Neural cell (in vitro differentiated cells): ENCODE data around the gene LCNL1. TPM values are rescaled to one million over a fixed set of nuclear protein-coding genes. Genes with fewer than 3 reads are reported as not detected.

Source experiments
- H2AFZ ChIP-seq: fragments of 200-600, 300-800 bp; sonication (generic), shearing (Covaris generic); 2 replicates; pipeline ENCODE4 v1.6.0; 2014; ENCODE audit warnings: low read depth, mild to moderate bottlenecking, antibody characterized with exemption, low read length, moderate library complexity
- H3F3A ChIP-seq: fragments of 200-600 bp; shearing (Covaris generic); 2 replicates; pipeline ENCODE4 v1.6.1; 2016; ENCODE audit warnings: mild to moderate bottlenecking, moderate library complexity, mixed read lengths, antibody characterized with exemption, low read length; ENCODE audit not compliant: insufficient read depth, poor library complexity, severe bottlenecking
- H3K27ac ChIP-seq: fragments of 200-600, 300-800 bp; sonication (generic), shearing (Covaris generic); 2 replicates; pipeline ENCODE4 v1.5.1; 2014; ENCODE audit warnings: mild to moderate bottlenecking, low read length, moderate library complexity
- H3K27me3 ChIP-seq: fragments of 300-800, 200-600 bp; sonication (generic), shearing (Covaris generic); 2 replicates; pipeline ENCODE4 v1.6.0; 2014; ENCODE audit warnings: mild to moderate bottlenecking, low read depth, low read length, moderate library complexity; ENCODE audit not compliant: insufficient read depth
- H3K36me3 ChIP-seq: fragments of 300-800, 200-600 bp; sonication (generic), shearing (Covaris generic); 2 replicates; pipeline ENCODE4 v1.5.1; 2014; ENCODE audit warnings: mild to moderate bottlenecking, antibody characterized with exemption, low read length, moderate library complexity; ENCODE audit not compliant: insufficient read depth
- H3K4me2 ChIP-seq: fragments of 300-800, 200-600 bp; sonication (generic), shearing (Covaris generic); 2 replicates; pipeline ENCODE4 v1.6.0; 2014; ENCODE audit warnings: mild to moderate bottlenecking, low read length
- H3K4me3 ChIP-seq: fragments of 300-800, 200-600 bp; sonication (generic), shearing (Covaris generic); 2 replicates; pipeline ENCODE4 v1.5.1; 2014; ENCODE audit warnings: mild to moderate bottlenecking, low read length, moderate library complexity
- H3K79me2 ChIP-seq: fragments of 200-600 bp; shearing (Covaris generic); replicated peaks from 2 replicates; pipeline ENCODE4 v1.6.0; 2014; ENCODE audit warnings: mild to moderate bottlenecking, low read length, moderate library complexity; ENCODE audit not compliant: insufficient read depth
- H3K9ac ChIP-seq: fragments of 300-800, 200-600 bp; sonication (generic), shearing (Covaris generic); 2 replicates; pipeline ENCODE4 v1.6.1; 2016; ENCODE audit warnings: mild to moderate bottlenecking, low read length, mixed read lengths
- H3K9me2 ChIP-seq: fragments of 200-600 bp; shearing (Covaris generic); 2 replicates; pipeline ENCODE4 v1.6.1; 2016; ENCODE audit warnings: mild to moderate bottlenecking, low read length, mixed read lengths; ENCODE audit not compliant: insufficient read depth
- H3K9me3 ChIP-seq: fragments of 200-600, 300-800 bp; sonication (generic), shearing (Covaris generic); 2 replicates; pipeline ENCODE4 v1.6.1; 2016; ENCODE audit warnings: mild to moderate bottlenecking, mixed run types, low read length, moderate library complexity, mixed read lengths
- H4K20me1 ChIP-seq: fragments of 200-600 bp; shearing (Covaris generic); 2 replicates; pipeline ENCODE4 v1.6.1; 2016; ENCODE audit warnings: mild to moderate bottlenecking, mixed run types; ENCODE audit not compliant: insufficient read depth
- CTCF ChIP-seq: fragments of 450-650 bp; IDR thresholded peaks from 2 replicates; pipeline ENCODE4 v1.5.1; 2014; ENCODE audit warnings: antibody characterized with exemption, mild to moderate bottlenecking, moderate library complexity; ENCODE audit not compliant: poor library complexity, severe bottlenecking
- EP300 ChIP-seq: fragments of 450-650 bp; conservative IDR thresholded peaks from 2 replicates; pipeline ENCODE4 v1.6.1; 2014; ENCODE audit warnings: antibody characterized with exemption, mild to moderate bottlenecking, moderate library complexity; ENCODE audit not compliant: poor library complexity, severe bottlenecking
- EZH2 ChIP-seq: fragments of 200-600, 300-800 bp; shearing (Covaris generic), sonication (generic); IDR thresholded peaks from 2 replicates; pipeline ENCODE4 v1.6.1; 2014; ENCODE audit warnings: antibody characterized with exemption, low read length, borderline replicate concordance, mild to moderate bottlenecking; ENCODE audit not compliant: insufficient read depth, poor library complexity, severe bottlenecking
- MXI1 ChIP-seq: fragments of 450-650 bp; conservative IDR thresholded peaks from 2 replicates; pipeline ENCODE4 v1.6.1; 2014; ENCODE audit warnings: antibody characterized with exemption, mild to moderate bottlenecking; ENCODE audit not compliant: poor library complexity, severe bottlenecking
- POLR2AphosphoS5 ChIP-seq: IDR thresholded peaks from 2 replicates; pipeline ENCODE4 v1.6.1; 2012
- RAD21 ChIP-seq: fragments of 450-650 bp; conservative IDR thresholded peaks from 2 replicates; pipeline ENCODE4 v1.6.1; 2014; ENCODE audit warnings: antibody characterized with exemption, mild to moderate bottlenecking, moderate library complexity
- REST ChIP-seq: IDR thresholded peaks from 2 replicates; pipeline ENCODE4 v1.6.1; 2012; ENCODE audit warnings: borderline replicate concordance
- SMC3 ChIP-seq: fragments of 450-650 bp; conservative IDR thresholded peaks from 2 replicates; pipeline ENCODE4 v1.6.1; 2014; ENCODE audit warnings: antibody characterized with exemption, mild to moderate bottlenecking, moderate library complexity; ENCODE audit not compliant: poor library complexity
- TAF1 ChIP-seq: IDR thresholded peaks from 2 replicates; pipeline ENCODE4 v1.6.1; 2012; ENCODE audit warnings: low read depth
- polyA plus RNA-seq: library from polyadenylated mRNA; depleted of rRNA; stranded (reverse); fragments of >200 nt; gene quantifications from 2 replicates; pipeline ENCODE4 v1.2.3, GENCODE V29; 2014

Gene LCNL1
- polyA plus RNA-seq, 1 donor from 2014 or later, result not detected

GRCh38 chr9:136960938-136961275, 21.9 kb upstream of the LCNL1 start:
- no peaks in the 10 kb centered on the region for H3F3A ChIP-seq
- no peak overlapping the region for H3K4me2 ChIP-seq
- no peaks in the 10 kb centered on the region for H4K20me1 ChIP-seq
- no peaks in the 10 kb centered on the region for H3K9me2 ChIP-seq
- no peak overlapping the region for H2AFZ ChIP-seq
- no peak overlapping the region for H3K27ac ChIP-seq
- H3K79me2 ChIP-seq, result no peaks in the 10 kb centered on the region
- no peak overlapping the region for H3K4me3 ChIP-seq
- H3K9me3 ChIP-seq, result no peaks in the 10 kb centered on the region
- no peaks in the 10 kb centered on the region for H3K27me3 ChIP-seq
- no peak overlapping the region for H3K9ac ChIP-seq
- TF ChIP-seq REST, result no peak
- TF ChIP-seq EZH2, result no peak
- TF ChIP-seq TAF1, result no peak
- no peak for TF ChIP-seq SMC3
- no peak for TF ChIP-seq EP300
- no peak for TF ChIP-seq CTCF
- no peaks in the 10 kb centered on the region for H3K36me3 ChIP-seq

- Histone ChIP-seq H3K27me3 (no peaks in the 10 kb centered on the region), H3K4me3 (no peak overlapping the region), H3K9ac (no peak overlapping the region), H3K27ac (no peak overlapping the region), H3F3A (no peaks in the 10 kb centered on the region), H3K9me3 (no peaks in the 10 kb centered on the region), H2AFZ (no peak overlapping the region), H4K20me1 (no peaks in the 10 kb centered on the region), H3K36me3 (no peaks in the 10 kb centered on the region), H3K79me2 (no peaks in the 10 kb centered on the region), H3K4me2 (no peak overlapping the region), H3K9me2 (no peaks in the 10 kb centered on the region)
- TF ChIP-seq POLR2AphosphoS5 (no peak), REST (no peak), TAF1 (no peak), MXI1 (no peak), EZH2 (no peak), CTCF (no peak), EP300 (no peak), SMC3 (no peak), RAD21 (no peak)
Observed at GRCh38 chr9:136961279-136962065, 21.3 kb upstream of the LCNL1 start.
